ENCODE results near the gene SBF2. TPM values are rescaled to one million over a fixed set of nuclear protein-coding genes. Genes with fewer than 3 reads are reported as not detected.
"Not testable (repeated sequence)": the region's sequence is repeated elsewhere in the genome, so short reads cannot be mapped to it uniquely, and the experiment has no call there.

Gene SBF2
- total and polyA plus RNA-seq, 11 donors: 10.4 to 33.9 (median 20.9) TPM

DNA sequence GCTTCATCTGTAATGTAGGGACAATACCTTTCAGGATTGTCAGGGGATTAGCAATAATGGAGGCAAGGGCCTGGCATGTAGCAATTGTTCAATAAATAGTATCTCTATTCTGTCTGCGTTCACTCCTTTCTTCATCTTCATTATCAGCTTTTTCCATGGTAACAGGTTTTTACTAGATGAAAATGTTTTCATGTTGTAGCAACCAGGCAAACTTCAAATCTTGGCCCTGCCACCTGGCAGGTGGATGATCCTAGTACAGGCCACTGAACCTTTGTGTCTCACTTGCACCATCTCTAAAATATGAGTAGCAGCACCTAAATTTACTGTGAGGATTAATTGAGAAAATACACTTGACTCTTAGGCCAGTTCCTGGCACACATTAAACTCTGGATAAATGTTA lies 546.8 kb downstream of the SBF2 start:
- no peaks in the 10 kb centered on the region for H3K27me3 ChIP-seq
- H3K9me3 ChIP-seq: no peaks in the 10 kb centered on the region
- intact Hi-C loops (cut with DNase I): loop anchor here in 8 of 10 donors (5.0 to 10.0 kb wide), 6 partner anchors 120 to 220 kb away; no protein-coding TSS in a partner anchor
- ATAC-seq: no peak
- peaks cover 0 to 75% (median 58%) of the 10 kb centered on the region in 9 donors for H3K36me3 ChIP-seq
- H3K4me3 ChIP-seq: no peak overlapping the region
- WGBS, 4 donors: 69 to 82% (median 80%) methylated on average over 1 of the region's 1 CpG
- peak overlapping the region in 1 of 12 donors; percentile 4 for H3K27ac ChIP-seq
- H3K4me1 ChIP-seq: peaks cover 0 to 24% (median 8%) of the 10 kb centered on the region in 12 donors
- TF ChIP-seq POLR2A (IDR thresholded peaks at IDR 0.05): no peak
- TF ChIP-seq, protein P1, sequence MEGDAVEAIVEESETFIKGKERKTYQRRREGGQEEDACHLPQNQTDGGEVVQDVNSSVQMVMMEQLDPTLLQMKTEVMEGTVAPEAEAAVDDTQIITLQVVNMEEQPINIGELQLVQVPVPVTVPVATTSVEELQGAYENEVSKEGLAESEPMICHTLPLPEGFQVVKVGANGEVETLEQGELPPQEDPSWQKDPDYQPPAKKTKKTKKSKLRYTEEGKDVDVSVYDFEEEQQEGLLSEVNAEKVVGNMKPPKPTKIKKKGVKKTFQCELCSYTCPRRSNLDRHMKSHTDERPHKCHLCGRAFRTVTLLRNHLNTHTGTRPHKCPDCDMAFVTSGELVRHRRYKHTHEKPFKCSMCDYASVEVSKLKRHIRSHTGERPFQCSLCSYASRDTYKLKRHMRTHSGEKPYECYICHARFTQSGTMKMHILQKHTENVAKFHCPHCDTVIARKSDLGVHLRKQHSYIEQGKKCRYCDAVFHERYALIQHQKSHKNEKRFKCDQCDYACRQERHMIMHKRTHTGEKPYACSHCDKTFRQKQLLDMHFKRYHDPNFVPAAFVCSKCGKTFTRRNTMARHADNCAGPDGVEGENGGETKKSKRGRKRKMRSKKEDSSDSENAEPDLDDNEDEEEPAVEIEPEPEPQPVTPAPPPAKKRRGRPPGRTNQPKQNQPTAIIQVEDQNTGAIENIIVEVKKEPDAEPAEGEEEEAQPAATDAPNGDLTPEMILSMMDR (IDR thresholded peaks at IDR 0.05): no peak
- DNase-seq: no peak

DNA sequence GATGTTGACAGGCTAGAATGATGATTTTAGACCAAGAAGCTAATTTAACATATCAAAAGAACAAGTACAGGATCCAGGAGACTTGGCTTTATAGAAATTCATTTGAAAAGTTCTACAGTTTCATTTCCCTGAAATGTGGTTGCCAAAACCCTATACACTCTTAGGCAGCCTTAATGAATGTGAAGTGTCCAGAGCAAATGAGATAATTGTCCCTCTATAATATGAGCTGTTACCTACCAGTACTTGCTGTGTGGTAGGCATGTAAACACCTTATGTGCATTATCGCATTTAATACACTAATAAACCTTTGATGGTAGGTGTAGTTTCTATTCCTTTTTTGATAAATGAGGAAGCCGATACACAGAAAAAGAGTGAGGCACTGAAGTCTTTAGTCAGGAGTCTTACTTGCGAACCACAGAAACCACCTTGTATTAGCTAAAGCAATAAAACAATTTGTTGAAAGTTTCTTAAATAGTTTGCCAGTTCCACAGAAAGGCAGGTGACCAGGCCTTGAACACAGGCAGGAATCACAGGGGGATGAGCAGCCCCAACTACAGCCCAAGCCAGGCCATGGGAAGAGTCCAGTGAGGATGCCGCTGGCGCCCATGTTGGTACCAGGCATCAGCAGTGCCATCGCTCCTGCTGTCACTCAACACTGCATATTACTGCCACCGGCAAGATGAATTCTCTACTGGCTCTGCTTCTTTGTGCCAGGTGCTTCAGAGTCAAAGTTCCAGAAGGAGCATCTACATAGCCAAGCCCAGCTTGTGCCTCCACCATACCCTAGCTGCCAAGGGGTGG lies 548.4 kb downstream of the SBF2 start:
- DNase-seq: no peak
- TF ChIP-seq, protein P1 (IDR thresholded peaks at IDR 0.05): no peak
- TF ChIP-seq POLR2A (IDR thresholded peaks at IDR 0.05): no peak
- peaks cover 0 to 24% (median 5%) of the 10 kb centered on the region in 12 donors for H3K4me1 ChIP-seq
- H3K9me3 ChIP-seq: no peaks in the 10 kb centered on the region
- no peak for ATAC-seq
- intact Hi-C loops (cut with DNase I): loop anchor here in 8 of 10 donors (5.0 to 10.0 kb wide), 6 partner anchors 118 to 218 kb away; no protein-coding TSS in a partner anchor
- peaks cover 0 to 75% (median 58%) of the 10 kb centered on the region in 9 donors for H3K36me3 ChIP-seq
- no peak overlapping the region for H3K4me3 ChIP-seq
- no peaks in the 10 kb centered on the region for H3K27me3 ChIP-seq
- H3K27ac ChIP-seq: no peak overlapping the region
- 79 to 93% (median 86%) methylated on average over 7 of the region's 7 CpGs for WGBS, 4 donors

DNA sequence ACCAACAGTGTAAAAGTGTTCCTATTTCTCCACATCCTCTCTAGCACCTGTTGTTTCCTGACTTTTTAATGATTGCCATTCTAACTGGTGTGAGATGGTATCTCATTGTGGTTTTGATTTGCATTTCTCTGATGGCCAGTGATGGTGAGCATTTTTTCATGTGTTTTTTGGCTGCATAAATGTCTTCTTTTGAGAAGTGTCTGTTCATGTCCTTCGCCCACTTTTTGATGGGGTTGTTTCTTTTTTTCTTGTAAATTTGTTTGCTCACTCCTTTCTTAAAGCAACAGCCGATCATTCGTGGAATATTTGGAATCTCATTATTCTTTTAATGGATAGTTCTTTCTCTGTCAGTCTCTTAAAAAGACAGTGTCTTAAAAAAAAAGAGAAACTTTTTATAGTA lies 550.5 kb downstream of the SBF2 start:
- DNase-seq, H3K27ac ChIP-seq, ATAC-seq, H3K9me3 ChIP-seq, H3K27me3 ChIP-seq, H3K4me3 ChIP-seq: not testable (repeated sequence)
- peaks cover 0 to 39% (median 8%) of the 10 kb centered on the region in 12 donors for H3K4me1 ChIP-seq
- intact Hi-C loops (cut with DNase I): loop anchor here in 1 of 10 donors (10.0 kb wide), 1 partner anchor 209 kb away; no protein-coding TSS in a partner anchor
- WGBS, 4 donors: 54 to 96% (median 91%) methylated on average over 3 of the region's 3 CpGs
- peaks cover 0 to 76% (median 58%) of the 10 kb centered on the region in 9 donors for H3K36me3 ChIP-seq

DNA sequence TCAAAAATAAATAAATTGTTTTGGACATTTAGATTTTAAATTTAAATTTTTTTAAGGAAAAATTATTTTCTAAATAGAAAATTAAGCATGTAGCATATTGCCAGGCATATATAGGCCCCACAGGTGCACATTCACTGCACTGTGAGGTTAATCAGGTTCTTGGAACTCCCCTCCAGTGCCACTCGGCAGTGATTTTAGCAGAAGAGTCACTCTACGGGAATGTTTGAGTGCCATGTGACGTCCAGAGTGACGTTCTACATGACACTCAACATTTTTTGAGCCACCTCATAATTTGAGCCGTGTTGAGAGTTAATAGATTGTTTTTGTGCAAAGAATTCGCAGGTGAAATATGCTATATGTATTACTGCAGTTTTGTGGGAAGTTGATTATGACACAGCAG lies 552.8 kb downstream of the SBF2 start:
- TF ChIP-seq, protein P1 (IDR thresholded peaks at IDR 0.05): no peak
- TF ChIP-seq POLR2A (IDR thresholded peaks at IDR 0.05): no peak
- intact Hi-C loops (cut with DNase I): loop anchor here in 1 of 10 donors (10.0 kb wide), 1 partner anchor 206 kb away; no protein-coding TSS in a partner anchor
- Histone ChIP-seq H3K4me3 (no peak overlapping the region), H3K27me3 (no peaks in the 10 kb centered on the region), H3K36me3 (peaks cover 0 to 89% (median 67%) of the 10 kb centered on the region in 9 donors), H3K9me3 (peaks cover 0 to 2% (median 0%) of the 10 kb centered on the region in 12 donors), H3K4me1 (peaks cover 0 to 42% (median 4%) of the 10 kb centered on the region in 12 donors), H3K27ac (no peak overlapping the region)
- ATAC-seq (peak in 2 of 4 donors; percentile 41 to 42), DNase-seq (no peak)
- 68 to 83% (median 77%) methylated on average over 6 of the region's 6 CpGs for WGBS, 4 donors
